HFF-Myc (cell line): ENCODE data around the gene HOXB7.

Source experiments
- DNase-seq: peaks from one replicate; pipeline ENCODE4 v3.0.0-alpha.2; 2011; ENCODE audit warnings: low read depth; ENCODE audit errors: extremely low read depth
- H3K4me3 ChIP-seq: replicated peaks from 2 replicates; pipeline ENCODE4 v1.5.1; 2011; ENCODE audit warnings: low read depth, mild to moderate bottlenecking, control low read depth, low read length
- TF ChIP-seq, protein P1 (sequence below): IDR thresholded peaks from 2 replicates; pipeline ENCODE4 v1.5.1; 2012; ENCODE audit warnings: mild to moderate bottlenecking, low read depth, low read length, control low read depth; ENCODE audit errors: missing control alignments

HOXB7 gene

DNA sequence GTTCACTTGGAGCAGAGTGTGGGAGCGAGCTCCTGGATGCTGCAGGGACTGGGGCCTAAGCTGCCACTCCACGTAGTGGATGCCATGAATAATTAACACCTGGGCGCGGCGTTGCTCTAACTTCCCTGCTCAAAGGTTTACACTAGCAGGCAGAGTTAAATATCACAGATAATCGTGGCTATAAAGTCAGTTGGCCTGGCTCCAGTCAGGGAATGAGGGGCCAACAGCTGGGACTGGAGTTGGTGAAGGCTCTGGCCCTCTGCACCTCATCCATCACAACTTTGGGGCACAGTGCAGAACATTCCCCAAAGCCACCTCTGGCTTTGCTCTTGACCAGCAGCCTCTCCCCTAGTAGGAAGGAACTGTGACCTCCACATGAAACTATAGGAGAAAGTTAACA lies 43.6 kb downstream of the HOXB7 start:
- DNase-seq, result no peak
- TF ChIP-seq, protein P1, sequence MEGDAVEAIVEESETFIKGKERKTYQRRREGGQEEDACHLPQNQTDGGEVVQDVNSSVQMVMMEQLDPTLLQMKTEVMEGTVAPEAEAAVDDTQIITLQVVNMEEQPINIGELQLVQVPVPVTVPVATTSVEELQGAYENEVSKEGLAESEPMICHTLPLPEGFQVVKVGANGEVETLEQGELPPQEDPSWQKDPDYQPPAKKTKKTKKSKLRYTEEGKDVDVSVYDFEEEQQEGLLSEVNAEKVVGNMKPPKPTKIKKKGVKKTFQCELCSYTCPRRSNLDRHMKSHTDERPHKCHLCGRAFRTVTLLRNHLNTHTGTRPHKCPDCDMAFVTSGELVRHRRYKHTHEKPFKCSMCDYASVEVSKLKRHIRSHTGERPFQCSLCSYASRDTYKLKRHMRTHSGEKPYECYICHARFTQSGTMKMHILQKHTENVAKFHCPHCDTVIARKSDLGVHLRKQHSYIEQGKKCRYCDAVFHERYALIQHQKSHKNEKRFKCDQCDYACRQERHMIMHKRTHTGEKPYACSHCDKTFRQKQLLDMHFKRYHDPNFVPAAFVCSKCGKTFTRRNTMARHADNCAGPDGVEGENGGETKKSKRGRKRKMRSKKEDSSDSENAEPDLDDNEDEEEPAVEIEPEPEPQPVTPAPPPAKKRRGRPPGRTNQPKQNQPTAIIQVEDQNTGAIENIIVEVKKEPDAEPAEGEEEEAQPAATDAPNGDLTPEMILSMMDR, result no peak
- no peak overlapping the region for H3K4me3 ChIP-seq

DNA sequence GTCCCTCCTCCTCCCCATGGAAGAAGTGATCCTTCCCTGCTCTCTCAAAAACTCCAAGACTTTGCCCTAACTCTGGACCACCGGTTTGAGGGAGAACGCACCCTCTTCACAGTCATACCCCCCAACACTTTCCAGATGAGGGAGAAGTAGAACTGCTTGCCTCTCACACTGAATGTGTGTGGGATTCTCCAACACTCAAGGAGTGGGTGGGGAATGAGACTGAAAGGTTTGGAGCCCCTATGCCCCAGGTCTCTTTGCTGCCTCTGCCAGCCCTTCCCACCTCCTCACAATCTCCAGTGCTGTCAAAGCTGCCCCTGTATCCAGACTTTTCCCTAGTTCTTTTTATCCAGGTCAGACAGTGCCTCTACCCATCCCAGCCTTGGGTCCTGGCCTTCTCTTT lies 44.1 kb downstream of the HOXB7 start:
- no peak overlapping the region for H3K4me3 ChIP-seq
- no peak for DNase-seq
- TF ChIP-seq, protein P1, result no peak

DNA sequence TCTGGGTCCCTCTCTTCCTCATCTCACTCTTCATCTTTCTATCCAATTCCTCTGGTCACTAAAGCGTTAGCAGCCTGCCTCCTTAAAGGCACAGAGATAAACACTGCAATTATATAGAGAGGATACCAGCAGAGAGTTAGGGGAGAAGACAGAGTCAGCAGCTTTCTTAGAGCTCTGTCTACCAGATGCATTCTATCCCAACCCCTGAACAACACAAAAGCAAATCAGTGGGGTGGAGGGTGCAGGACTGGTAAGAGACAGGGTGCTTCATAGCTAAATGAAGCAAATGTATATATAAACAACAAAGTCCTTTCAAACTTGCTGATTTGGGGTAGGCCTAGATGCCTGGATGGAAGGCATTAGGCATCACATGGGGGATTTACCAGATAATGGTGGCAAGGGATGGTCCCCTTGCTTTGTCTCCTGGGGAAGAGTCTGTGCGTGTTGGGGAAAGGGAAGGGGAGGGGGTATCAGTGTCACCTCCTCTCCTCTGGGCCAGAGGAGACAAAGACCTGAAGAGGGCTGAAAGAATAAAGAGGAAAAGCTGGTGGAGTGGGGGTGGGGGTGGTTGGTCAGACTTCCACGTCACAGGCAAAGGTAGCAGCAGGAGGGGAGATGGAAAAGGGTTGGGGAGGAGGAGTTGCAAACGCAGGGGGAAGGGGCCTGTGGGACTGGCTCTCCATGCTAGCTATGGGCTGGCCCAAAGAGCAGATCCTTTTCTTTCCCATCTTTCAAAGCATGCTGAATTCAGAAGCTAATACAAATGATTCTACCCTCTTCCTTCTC lies 44.7 kb downstream of the HOXB7 start:
- TF ChIP-seq, protein P1, result no peak
- DNase-seq, result no peak
- no peak overlapping the region for H3K4me3 ChIP-seq

DNA sequence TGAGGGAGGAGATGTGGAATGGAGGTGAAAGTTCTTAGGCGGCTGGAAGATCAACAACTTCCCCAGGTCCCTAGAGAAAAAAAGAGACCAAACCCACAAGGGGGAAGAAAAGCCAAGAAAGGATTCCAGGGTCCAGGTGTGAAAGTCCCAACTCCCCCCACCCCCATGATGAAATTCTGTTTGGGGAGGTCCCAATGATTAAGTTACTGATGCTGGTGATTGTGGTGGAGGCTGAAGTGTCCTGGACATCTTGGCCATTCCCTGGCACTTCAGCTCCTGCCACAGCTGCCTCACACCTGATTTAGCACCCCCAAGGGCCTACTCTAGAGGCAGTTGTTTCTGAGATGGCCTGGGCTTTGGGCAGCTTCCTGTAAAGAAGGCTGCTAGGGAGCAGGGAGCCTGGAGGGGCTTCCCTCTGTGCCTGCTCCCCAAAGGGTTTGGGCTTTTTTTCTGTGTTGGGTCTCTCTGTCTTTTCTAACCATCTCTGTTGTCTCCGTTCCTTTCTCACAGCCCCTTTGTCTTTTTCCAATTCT lies 45.7 kb downstream of the HOXB7 start:
- TF ChIP-seq, protein P1, result no peak
- no peak for DNase-seq
- H3K4me3 ChIP-seq, result peak overlapping the region; percentile 41; the same call in 1 of the 2 replicates

DNA sequence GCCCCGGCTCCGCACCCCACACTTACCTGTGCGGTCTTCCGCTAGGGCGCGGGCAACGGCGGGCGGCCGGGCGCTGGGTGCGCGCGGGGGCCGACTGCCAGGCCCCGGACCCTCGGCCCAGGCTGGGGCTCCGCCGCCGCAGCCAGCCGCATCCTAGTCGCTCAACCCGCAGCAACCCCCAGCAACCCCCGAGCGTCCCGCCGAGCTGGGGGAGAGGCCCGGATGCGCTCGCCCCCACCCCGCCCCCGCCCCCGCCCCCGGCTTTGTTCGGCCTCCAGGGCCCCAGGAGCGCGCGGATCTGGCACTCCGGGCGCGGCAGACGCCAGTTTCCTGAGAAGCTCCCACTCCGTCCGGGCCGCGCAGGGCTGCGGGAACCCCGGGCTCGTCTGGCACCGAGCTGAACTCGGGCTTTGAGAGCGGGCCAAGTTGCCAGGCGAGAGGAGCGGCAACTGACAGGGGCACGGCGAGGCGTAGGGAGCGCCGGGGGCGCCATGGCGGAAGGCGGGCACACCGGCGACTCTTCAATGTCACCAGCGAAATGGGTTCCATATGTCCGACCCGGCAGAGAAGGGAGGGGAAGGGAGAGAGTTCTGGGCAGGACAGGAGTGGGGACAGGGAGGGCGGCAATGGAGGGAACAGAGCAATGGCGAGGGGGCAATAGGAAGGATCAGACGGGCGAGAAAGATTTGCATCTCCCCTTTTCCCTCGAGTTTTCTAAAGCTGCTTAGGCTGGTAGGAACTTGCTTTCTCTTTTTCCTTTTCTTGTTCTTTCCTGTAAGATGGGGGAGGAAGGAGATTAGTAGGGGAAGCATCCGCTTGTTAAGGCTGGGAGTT lies 46.4 kb downstream of the HOXB7 start:
- peak overlapping the region; percentile 41 for H3K4me3 ChIP-seq
- no peak for DNase-seq
- TF ChIP-seq, protein P1, result no peak

DNA sequence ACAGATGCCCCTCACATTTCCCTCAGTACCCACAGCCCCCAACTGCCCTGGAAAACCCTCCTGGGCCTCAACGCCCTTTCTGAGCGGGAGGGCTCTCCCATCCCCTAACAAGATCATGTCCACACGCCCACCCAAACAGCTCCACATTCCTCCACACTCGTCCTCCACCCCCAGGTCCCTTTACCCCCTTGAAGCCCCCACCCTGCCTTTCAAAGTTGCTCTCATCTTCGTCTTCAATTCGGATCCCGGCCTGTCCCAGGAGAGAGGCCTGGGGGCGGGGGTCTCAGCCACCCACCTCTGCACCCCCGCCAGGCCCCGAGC lies 47.0 kb downstream of the HOXB7 start:
- peak overlapping the region; percentile 41 for H3K4me3 ChIP-seq

More for the DNA sequence above, 47.0 kb downstream of the HOXB7 start:
- DNase-seq, result no peak
- TF ChIP-seq, protein P1, result no peak
